NOMO-1 (cell line): ENCODE results near the gene MRPS30.
"Not testable (repeated sequence)": the region's sequence is repeated elsewhere in the genome, so short reads cannot be mapped to it uniquely, and the experiment has no call there.

Experiments
- DNase-seq, 2 experiments: peaks; one replicate each; lab custom pipeline; 2025; ENCODE audit not compliant: unreplicated experiment in 2 of 2; lab: John Stamatoyannopoulos, UW

The MRPS30 gene

DNA sequence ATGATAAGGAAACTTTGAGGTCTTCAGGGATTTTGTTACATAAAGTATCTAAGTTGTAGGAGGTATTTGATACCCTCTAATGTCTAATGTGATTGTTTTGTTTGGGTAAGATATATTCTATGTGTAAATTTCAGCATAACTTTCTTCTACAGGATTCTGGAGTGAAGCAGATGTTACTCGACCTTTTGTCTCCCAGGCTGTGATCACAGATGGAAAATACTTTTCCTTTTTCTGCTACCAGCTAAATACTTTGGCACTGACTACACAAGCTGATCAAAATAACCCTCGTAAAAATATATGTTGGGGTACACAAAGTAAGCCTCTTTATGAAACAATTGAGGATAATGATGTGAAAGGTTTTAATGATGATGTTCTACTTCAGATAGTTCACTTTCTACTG is 6.0 kb downstream of the MRPS30 start:
- DNase-seq, result no peak

DNA sequence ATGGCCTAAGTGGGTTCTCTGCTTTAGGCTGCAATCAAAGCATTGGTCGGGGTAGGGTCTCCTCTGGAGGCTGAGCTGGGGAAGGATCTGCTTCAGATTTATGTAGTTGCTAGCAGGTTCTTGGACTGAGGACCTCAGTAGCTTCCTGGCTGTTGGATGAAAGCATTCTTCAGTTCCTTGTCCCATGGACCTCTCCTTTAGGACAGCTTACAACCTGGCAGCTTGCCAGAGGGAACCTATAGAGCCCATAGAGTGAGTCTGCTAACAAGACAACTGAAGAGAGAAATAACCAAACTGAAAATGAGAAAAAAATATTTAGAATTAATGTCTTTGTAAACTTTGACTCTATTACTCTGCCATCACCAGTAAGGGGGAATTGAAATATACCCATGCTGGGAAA is 12.4 kb downstream of the MRPS30 start:
- no peak for DNase-seq

DNA sequence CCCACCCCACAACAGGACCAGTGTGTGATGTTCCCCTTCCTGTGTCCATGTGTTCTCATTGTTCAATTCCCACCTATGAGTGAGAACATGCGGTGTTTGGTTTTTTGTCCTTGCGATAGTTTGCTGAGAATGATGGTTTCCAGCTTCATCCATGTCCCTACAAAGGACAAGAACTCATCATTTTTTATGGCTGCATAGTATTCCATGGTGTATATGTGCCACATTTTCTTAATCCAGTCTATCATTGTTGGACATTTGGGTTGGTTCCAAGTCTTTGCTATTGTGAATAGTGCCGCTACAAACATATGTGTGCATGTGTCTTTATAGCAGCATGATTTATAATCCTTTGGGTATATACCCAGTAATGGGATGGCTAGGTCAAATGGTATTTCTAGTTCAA is 15.9 kb downstream of the MRPS30 start:
- not testable (repeated sequence) for DNase-seq

DNA sequence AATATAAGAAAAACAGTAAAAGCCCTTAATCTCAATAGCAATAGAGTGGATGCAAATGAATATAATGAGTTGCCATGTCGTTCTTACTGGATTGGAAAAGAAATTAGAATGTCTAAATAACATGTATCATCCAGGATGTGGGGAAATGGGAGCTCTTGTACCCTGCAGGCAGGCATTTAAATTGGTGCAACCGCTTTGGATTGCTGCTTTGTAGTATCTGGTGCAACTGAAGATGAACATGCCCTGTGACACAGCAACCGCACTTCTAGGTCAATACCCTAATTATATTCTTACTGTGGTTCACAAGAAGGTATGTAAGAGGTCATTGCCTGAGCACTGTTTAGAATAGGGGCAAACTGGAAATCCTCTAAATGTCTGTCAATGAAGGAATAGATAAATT is 18.9 kb downstream of the MRPS30 start:
- DNase-seq, result no peak

GRCh38 chr5:44828719-44829118 is 20.0 kb downstream of the MRPS30 start:
- DNase-seq, result no peak

DNA sequence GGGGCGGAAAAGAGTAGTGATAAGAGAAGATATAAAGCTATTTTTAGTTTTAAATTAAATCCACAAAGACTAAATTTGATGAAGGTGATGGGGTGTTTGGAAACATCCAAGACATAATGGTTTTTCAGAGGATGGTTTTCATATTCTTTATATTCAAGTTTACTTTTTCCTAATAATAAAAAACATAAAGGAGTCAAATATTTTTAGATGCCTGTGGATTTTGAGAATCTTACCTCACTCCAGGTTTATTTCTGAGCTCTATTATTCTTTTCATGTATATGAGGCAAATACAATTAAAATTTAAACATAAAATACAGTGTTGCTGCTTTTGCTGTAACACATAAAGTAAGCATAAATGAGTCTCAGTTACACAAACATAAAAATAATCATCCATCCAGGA is 22.2 kb downstream of the MRPS30 start:
- DNase-seq, result no peak

DNA sequence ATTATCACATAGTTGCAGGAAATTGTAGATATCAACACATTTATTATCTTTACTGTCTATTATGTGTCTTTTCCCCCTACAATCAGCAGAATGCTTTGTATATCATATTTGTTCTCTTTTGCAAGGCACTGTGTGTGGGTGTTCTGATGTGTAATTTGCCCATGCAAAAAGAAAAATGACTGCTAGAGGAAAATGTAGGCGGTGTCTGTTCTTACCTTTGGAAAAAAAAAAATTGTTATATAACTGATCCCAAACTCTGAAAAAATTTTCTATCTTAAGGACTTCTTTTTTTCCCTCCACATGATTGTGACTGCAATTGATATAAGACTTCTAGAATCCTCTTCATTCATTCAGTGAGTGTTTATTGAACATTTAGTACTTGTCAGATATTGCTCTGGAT is 24.5 kb downstream of the MRPS30 start:
- DNase-seq, result no peak

- no peak for DNase-seq
Observed at GRCh38 chr5:44835693-44836092, 26.9 kb downstream of the MRPS30 start.

- DNase-seq, result no peak
Observed at GRCh38 chr5:44839018-44839681, 30.4 kb downstream of the MRPS30 start.

DNA sequence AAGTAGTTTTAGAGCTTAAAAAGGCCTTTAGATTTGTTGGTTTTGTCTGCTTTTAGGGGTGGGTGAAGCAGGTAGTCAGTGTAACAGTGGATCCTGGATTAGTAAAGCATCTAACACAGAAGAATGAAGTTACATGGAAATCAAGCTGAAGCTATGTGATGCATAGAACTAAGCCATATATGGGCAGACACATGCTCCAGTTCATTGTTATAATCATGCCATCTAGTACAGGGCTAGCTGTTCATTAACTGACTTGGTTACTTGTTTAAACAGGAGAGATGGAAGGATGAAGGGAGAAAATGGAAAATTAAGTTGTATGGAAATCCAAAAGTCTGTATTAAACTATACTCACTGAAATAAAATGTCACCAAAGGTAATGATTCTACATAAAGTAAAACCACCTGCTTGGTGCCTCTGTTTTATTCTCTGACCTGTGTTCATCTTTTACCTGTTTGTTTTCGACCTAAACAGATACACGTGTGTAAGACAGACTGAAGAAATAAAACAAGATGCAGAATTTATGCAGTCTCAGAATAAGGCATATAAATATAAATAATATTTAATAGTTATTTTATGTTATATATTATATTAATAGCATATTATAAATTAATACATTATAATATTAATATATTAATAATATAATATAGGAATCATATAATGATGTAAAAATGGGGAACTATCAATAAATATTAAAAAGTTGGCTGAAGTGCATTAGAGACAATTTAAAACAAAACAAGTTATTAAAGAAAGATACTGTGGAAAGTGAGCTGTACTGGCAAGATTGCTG is 33.9 kb downstream of the MRPS30 start:
- no peak for DNase-seq

DNA sequence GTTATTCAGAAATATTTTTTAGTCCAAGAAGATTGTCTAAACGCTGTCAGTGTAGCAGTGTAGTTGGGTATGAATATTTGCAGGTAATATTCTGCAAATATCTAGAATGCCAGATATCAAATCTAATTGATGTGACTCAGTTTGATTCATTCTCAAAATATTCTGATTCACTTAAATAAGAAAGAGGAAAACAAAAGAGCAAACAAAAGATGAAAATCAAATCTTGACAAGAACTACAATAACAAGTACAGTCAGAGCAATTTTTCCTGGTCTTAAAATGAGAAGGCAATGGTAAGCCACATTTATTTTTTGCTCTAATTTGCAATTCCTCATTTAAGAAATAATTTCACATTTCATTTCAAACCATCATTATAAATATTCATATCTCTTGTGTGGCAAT is 36.0 kb downstream of the MRPS30 start:
- DNase-seq, result no peak

DNA sequence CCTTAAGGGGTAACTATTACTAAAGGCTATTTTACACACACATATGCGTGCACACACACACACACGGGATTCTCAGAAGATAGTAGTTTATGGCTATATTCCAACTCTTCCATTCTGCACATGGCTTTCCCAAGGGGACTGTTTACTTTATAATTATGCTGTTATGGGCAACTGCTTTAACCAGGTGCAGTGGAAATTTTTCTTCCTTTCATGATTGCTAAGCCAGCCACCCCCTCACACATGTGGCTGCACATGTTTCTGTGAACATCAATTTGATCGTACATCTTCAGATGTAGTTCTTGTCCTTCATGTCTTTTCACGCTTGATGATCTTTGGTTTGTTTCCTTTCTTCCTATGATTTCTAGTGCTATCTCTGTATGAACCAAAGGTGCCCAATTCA is 37.0 kb downstream of the MRPS30 start:
- DNase-seq, result no peak

GRCh38 chr5:44847206-44847852 is 38.6 kb downstream of the MRPS30 start:
- no peak for DNase-seq

DNA sequence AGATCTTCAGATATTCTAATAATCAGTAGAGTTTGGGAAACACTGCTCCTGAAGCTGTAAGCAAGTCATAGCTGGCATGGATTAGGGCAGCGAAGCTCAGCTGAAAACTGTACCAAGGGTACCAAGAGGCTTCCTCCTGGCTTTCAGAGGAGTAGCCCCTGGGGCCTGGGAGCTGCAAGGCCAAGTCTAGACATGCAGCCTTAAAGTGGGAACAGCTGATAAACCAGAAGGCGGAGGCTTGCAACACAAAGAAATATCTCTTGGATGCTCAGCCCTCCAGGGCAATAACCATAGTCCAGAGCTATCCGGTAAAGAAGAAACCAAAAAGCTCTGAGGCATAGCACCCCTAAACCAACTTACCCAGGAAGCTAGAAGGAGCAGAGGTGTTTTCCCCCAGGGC is 51.5 kb downstream of the MRPS30 start:
- no peak for DNase-seq

DNA sequence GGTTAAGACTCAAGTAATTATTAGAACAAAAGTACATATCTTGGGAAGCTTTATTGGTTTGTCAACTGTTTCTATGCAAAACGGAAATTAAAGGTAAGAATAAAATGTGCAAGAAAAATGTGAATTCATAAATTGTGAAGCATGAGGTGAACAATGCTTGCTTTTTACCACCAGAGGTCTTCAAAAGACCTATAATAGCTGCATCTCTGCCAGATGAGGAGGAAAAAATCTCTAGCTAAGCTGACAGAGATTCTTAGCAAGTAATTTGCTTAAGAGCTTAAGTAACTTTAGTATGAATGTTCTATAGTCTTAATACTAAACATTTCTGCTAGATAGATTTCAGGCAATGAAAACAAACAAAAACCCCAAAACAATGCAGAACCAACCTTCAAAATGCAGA is 54.1 kb downstream of the MRPS30 start:
- DNase-seq, result peak in 1 of 2 experiments; percentile 18
